HG03520 (cell line): ENCODE data around the gene OR2A2.
"Not testable (repeated sequence)": the region's sequence is repeated elsewhere in the genome, so short reads cannot be mapped to it uniquely, and the experiment has no call there.

Experiments used
- ATAC-seq: cut with Tn5 transposase; IDR thresholded peaks from one replicate; pipeline ENCODE4 v1.9.1; 2021; ENCODE audit warnings: mild to moderate bottlenecking, moderate library complexity; ENCODE audit not compliant: unreplicated experiment

Gene OR2A2, protein sequence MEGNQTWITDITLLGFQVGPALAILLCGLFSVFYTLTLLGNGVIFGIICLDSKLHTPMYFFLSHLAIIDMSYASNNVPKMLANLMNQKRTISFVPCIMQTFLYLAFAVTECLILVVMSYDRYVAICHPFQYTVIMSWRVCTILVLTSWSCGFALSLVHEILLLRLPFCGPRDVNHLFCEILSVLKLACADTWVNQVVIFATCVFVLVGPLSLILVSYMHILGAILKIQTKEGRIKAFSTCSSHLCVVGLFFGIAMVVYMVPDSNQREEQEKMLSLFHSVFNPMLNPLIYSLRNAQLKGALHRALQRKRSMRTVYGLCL

DNA sequence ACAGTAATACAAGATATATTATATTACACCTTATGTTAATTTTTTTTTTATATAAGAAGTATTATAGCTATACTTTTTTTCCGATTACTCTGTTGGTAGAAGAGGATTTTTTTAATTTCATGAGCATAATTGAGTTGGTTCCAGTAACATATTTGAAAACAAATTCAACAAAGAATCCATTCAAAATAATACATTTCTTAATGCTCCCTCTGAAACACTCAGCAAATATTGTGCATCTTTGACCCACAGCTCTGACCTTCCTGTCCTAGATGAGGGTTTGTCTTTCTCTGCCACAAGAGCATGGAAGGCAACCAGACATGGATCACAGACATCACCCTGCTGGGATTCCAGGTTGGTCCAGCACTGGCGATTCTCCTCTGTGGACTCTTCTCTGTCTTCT is at the start of gene OR2A2:
OR2A2 (plus strand) TSS at position 301 of the 400 bp plus-strand sequence; CDS start at position 301, 0 bp downstream.
- no peak for ATAC-seq

GRCh38 chr7:144063710-144064109 is 45.7 kb upstream of the OR2A2 start:
- no peak for ATAC-seq

- no peak for ATAC-seq
Measured at GRCh38 chr7:144069511-144069910, 39.9 kb upstream of the OR2A2 start, which contains the start of gene OR2A25. Gene OR2A25 (plus strand): TSS chr7:144069811. CDS start chr7:144074220, 4,409 bp downstream.

DNA sequence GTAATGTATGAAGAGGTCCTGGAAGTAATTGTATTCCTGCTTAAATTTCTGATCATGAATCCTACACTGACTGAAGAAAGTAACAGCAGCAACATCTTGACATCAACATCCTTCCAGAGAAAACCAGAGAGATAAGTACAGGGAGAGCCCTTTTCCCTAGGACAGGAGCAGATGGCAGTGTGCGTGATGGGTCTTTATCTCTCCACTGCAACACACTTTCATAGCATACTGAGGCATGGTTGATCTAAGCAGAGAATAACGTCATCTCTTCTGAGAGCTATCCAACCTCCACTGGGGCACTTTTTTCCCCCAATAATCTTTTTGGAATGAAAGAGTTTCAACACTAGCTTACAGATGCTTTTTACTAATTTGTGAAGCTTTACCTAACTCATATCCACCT is 39.4 kb upstream of the OR2A2 start:
- ATAC-seq: no peak

DNA sequence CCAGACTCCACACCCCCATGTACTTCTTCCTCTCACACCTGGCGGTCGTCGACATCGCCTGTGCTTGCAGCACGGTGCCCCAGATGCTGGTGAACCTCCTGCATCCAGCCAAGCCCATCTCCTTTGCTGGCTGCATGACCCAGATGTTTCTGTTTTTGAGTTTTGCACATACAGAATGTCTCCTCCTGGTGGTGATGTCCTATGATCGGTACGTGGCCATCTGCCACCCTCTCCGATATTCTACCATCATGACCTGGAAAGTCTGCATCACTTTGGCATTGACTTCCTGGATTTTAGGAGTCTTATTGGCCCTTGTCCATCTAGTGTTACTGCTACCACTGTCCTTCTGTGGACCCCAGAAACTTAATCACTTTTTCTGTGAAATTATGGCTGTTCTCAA is 35.0 kb upstream of the OR2A2 start:
- no peak for ATAC-seq

DNA sequence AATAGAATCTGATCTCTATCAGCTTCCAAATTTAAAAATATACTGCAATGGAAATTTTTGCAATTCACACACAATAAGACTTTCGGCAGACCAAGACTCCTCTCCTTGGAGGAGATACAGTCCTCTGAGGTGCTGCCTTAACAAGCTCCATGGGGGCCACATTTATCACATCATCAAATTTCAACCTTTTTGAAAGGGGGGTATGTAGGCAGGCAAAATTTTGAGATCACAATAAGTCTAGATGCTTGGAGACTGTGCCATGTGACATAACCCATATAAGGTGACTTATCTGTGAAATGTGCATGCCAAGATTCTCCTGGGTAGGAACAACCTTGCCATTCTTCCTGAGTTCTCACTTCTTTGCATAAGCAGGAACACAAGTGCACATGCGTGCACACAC is 23.4 kb upstream of the OR2A2 start, which contains the start of gene OR2A12:
OR2A12 (plus strand) TSS at position 301 of the 400 bp plus-strand sequence. CDS start 8,830 bp downstream, outside the sequence.
- no peak for ATAC-seq

DNA sequence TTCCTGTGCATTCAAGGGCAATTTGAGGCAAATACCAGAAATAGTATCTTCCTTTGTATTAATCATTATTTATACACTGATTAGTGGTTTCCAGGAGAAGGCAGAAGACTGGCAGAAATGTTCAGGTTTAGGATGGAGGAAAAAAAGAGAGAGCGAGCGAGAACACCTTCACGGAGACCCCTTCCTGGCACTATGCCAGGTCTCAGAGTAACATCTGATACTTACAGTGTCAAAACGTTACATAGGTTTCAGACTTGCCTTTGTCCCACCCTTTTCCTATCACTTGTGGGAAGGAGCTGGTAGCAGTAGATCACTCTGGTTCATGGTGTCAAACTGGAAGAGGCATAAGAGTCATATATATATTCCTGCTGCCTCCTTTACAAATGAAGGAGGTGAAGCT is 22.7 kb upstream of the OR2A2 start:
- no peak for ATAC-seq

DNA sequence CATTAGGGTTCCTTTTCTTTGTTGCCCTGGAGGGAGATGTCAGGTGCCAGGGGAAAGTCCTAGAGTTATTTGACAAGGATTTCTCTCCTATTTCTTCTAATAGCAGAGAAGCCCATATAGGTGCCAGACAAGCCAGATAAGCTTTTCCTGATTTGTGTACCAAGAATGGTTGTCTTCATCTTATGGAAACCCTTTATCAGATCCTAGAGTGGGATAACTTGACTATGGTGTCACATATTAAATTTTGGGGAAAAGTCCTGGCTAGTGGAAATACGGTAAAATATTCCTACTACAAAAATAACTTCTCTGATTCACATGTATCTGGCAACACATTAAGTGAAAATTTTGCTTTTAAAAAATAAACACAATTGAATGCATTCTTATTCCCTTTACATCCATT is 22.2 kb upstream of the OR2A2 start:
- ATAC-seq: no peak

DNA sequence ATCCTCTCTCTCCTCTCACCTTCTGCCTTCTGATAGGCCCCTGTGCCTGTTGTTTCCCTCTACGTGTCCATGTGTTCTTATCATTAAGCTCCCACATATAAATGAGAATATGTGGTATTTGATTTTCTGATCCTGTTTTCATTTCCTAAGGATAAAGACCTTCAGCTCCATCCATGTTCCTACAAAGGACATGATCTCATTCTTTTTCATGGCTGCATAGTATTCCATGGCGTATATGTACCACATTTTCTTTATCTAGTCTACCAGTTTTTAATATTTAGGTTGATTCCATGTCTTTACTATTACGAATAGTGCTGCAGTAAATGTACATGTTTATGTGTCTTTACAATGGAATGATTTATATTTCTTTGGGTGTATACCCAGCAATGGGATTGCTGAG is 18.7 kb upstream of the OR2A2 start:
- no peak for ATAC-seq

DNA sequence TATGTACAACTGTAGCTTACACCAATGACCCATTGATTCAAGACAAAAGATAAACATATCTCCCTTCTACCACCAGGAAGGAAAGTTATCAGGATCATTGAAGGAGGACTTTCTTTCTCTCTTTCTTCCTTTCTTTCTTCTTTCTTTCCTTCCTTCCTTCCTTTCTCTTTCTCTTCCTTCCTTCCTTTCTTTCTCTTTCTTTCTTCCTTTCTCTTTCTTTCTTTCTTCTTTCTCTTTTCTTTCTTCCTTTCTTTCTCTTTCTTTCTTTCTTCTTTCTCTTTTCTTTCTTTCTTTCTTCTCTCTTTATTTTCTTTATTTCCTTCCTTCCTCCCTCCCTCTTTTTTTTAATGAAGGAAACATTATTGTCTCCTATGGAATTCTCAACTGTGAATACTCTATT is 10.6 kb upstream of the OR2A2 start:
- ATAC-seq: no peak

DNA sequence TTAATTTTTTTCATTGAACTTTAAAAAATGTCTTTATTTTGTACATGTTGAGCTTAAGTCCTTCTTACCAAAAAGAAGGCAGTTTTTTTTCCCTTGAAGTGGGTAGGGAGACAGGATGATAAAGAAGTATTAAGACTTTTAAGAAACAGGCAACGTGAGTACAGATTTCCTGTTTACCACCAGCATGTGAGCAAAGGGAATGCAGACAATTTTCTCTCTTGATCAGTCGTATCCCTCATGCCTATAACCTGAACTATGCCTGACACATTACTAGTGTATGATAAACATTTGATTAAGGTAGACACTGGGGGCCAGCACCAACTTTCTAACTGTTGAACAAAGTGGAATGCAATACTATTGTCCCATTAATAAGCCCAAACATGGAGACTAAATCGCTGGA is 8.8 kb upstream of the OR2A2 start:
- no peak for ATAC-seq

GRCh38 chr7:144102041-144102440 is 7.3 kb upstream of the OR2A2 start:
- ATAC-seq: no peak

- ATAC-seq: no peak
Measured at GRCh38 chr7:144105211-144105610, 4.2 kb upstream of the OR2A2 start.

GRCh38 chr7:144110272-144110671 is 889 bp downstream of the OR2A2 start:
- no peak for ATAC-seq

- ATAC-seq: no peak
Measured at GRCh38 chr7:144113651-144114050, 4.3 kb downstream of the OR2A2 start.

DNA sequence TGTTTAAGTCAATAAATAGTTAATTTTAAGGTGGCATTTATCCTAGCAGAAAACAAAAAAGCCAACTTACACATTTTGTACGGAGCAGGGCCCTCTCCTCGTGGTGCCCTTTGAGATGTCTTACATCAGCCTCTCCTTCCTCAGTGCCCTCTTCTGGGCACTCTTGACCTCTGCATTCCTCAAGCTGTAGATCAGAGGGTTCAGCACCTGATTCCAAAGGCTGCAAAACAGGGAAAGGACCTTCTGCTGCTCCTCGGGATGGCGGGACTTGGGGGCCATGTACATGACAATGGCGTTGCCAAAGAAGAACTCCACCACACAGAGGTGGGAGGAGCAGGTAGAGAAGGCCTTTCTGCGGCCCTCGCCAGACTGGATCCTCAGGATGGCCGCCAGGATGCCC is 9.0 kb downstream of the OR2A2 start:
- ATAC-seq: no peak

- no peak for ATAC-seq
Measured at GRCh38 chr7:144122876-144123275, 13.5 kb downstream of the OR2A2 start, which contains the start of gene OR2A14. Gene OR2A14 (plus strand): TSS chr7:144123176. CDS start chr7:144129113, 5,937 bp downstream.

GRCh38 chr7:144127714-144128334 is 18.4 kb downstream of the OR2A2 start:
- peak; percentile 99 for ATAC-seq

- not testable (repeated sequence) for ATAC-seq
Measured at GRCh38 chr7:144129601-144130000, 20.2 kb downstream of the OR2A2 start.

DNA sequence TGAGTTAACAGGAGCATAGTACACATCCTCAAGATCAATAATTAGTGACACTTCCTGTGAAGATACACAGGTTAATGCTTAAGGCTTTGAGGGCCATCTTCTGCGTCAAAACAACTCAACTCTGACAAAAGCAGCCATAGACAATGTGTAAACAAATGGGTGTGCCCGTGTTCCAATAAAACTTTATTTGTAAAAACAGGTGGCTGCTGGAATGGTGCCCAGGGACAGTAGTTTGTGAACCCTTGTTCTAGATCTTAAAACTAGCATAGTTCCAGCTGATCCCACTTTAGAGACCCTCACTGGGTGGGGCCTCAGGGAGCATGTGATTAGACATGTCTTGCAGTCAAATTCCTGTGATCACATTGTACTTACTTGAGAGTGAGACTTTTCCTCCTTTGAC is 21.3 kb downstream of the OR2A2 start:
- ATAC-seq: no peak

DNA sequence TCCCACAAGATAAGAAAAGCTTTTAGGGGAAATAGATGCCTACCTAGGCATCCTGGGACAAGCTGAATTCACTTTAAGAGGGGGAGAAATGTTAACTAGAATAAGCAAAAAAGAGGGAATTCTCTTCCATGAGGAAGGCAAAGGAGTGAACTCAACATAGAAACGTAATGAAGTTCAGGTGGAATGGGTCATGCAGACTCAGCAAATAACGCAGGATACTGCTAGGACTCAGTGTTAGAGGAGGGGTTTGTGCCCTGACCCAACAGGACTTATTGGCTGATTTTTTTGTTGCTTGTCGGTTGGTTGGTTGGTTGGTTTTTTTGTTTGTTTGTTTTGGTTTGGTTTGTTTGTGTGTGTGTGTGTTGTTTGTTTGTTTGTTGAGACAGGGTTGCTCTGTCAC is 22.9 kb downstream of the OR2A2 start:
- ATAC-seq: no peak

DNA sequence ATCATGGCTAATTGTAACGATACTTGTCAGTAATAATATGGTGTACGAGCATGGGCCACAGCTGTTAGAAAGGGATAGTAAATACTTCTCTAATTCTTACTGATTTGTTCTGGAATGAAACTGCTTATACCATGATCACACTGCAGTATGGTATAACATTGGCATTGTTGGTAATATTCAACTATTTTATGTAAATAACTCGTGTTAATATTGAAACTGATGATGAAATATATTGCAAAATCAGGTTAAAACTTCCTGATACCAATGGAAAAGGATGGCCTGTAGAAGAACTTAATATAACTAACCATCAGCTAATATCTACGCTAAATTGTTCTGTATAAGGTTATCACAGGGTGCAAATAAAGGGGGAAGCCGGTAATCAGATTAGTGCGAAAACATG is 23.9 kb downstream of the OR2A2 start:
- ATAC-seq: no peak
